GM06990 (cell line): ENCODE data around the gene INHBB.

Source experiments
- DNase-seq: peaks from one replicate; pipeline ENCODE4 v3.0.0-alpha.2; 2011; ENCODE audit not compliant: insufficient read length; ENCODE audit errors: extremely low read depth
- H3K27me3 ChIP-seq: replicated peaks from 2 replicates; pipeline ENCODE4 v1.6.0; 2011; ENCODE audit warnings: low read length; ENCODE audit not compliant: control insufficient read depth, insufficient read depth
- H3K36me3 ChIP-seq: 2 replicates; pipeline ENCODE4 v1.5.1; 2011; ENCODE audit warnings: low read length; ENCODE audit not compliant: control insufficient read depth, insufficient read depth
- H3K4me3 ChIP-seq: replicated peaks from 2 replicates; pipeline ENCODE4 v1.5.1; 2011; ENCODE audit warnings: low read depth, mild to moderate bottlenecking, control low read depth, low read length
- CTCF ChIP-seq: IDR thresholded peaks from 2 replicates; pipeline ENCODE4 v1.5.1; 2011; ENCODE audit warnings: low read length, control low read depth, mild to moderate bottlenecking, inconsistent platforms; ENCODE audit not compliant: insufficient read depth, poor library complexity, severe bottlenecking

The INHBB gene

GRCh38 chr2:120375251-120376020 is 29.5 kb downstream of the INHBB start:
- DNase-seq = no peak
- Histone ChIP-seq H3K27me3 (peaks cover 5% of the 10 kb centered on the region), H3K36me3 (no peaks in the 10 kb centered on the region), H3K4me3 (no peak overlapping the region)
- no peak for TF ChIP-seq CTCF

GRCh38 chr2:120376101-120376500 is 30.2 kb downstream of the INHBB start:
- no peaks in the 10 kb centered on the region for H3K36me3 ChIP-seq
- TF ChIP-seq CTCF = no peak
- no peak overlapping the region for H3K4me3 ChIP-seq
- no peak for DNase-seq
- H3K27me3 ChIP-seq = peaks cover 5% of the 10 kb centered on the region

GRCh38 chr2:120376679-120377640 is 31.0 kb downstream of the INHBB start:
- Histone ChIP-seq H3K27me3 (peaks cover 5% of the 10 kb centered on the region), H3K4me3 (no peak overlapping the region), H3K36me3 (no peaks in the 10 kb centered on the region)
- TF ChIP-seq CTCF = no peak
- no peak for DNase-seq

GRCh38 chr2:120378605-120379004 is 32.7 kb downstream of the INHBB start:
- DNase-seq = no peak
- no peaks in the 10 kb centered on the region for H3K36me3 ChIP-seq
- H3K27me3 ChIP-seq = peaks cover 5% of the 10 kb centered on the region
- H3K4me3 ChIP-seq = no peak overlapping the region
- no peak for TF ChIP-seq CTCF

- TF ChIP-seq CTCF = no peak
- H3K27me3 ChIP-seq = peaks cover 5% of the 10 kb centered on the region; the same call in 1 of the 2 replicates
- H3K36me3 ChIP-seq = no peaks in the 10 kb centered on the region
- no peak overlapping the region for H3K4me3 ChIP-seq
- no peak for DNase-seq
These were observed 34.3 kb downstream of the INHBB start for GRCh38 chr2:120379916-120380893.
